CD4-positive, alpha-beta T cell (primary cell): ENCODE measurements around the gene MPO. TPM values are rescaled to one million over a fixed set of nuclear protein-coding genes. Genes with fewer than 3 reads are reported as not detected.

Experiments
- ATAC-seq: fragments of 200-7000 bp; cut with Tn5 transposase; one replicate; pipeline ENCODE4 v1.10.0; 2022; ENCODE audit warnings: mild to moderate bottlenecking; ENCODE audit not compliant: poor library complexity
- CTCF ChIA-PET: fragments of 350-600 bp; sonication (Branson Sonifier 250); formaldehyde crosslinking; loops from one replicate; lab custom pipeline; 2021; ENCODE audit warnings: antibody characterized with exemption, inconsistent platforms; lab: Charles Lee
- POLR2A ChIA-PET: fragments of 350-600 bp; sonication (Branson Sonifier 250); formaldehyde crosslinking; loops from one replicate; lab custom pipeline; 2021; ENCODE audit warnings: antibody characterized with exemption, inconsistent platforms; lab: Charles Lee
- DNase-seq, 14 experiments: peaks; one replicate each; pipeline ENCODE4 v3.0.0-alpha.2; 2013 to 2020; ENCODE audit warnings: mixed read lengths in 2 of 14
- H3K27ac ChIP-seq, 2 donors: one replicate each; pipeline versions ENCODE4 v1.5.1 to v1.7.0; 2013; ENCODE audit warnings: low read length in 2 of 2, low read depth in 1 of 2, mild to moderate bottlenecking in 1 of 2
- H3K27me3 ChIP-seq, 2 experiments: 1 replicate in 1 of 2; 2 replicates in 1 of 2; pipeline versions ENCODE4 v1.6.1 to v1.7.0; 2013; ENCODE audit warnings: low read length in 2 of 2, control low read depth in 1 of 2, mild to moderate bottlenecking in 1 of 2, moderate library complexity in 1 of 2; ENCODE audit not compliant: insufficient read depth in 2 of 2, control insufficient read depth in 1 of 2
- H3K36me3 ChIP-seq: one replicate; pipeline ENCODE4 v1.6.1; 2013; ENCODE audit warnings: low read length, control low read depth; ENCODE audit not compliant: insufficient read depth
- H3K4me1 ChIP-seq: one replicate; pipeline ENCODE4 v1.6.1; 2013; ENCODE audit warnings: low read length, control low read depth; ENCODE audit not compliant: insufficient read depth
- H3K4me3 ChIP-seq: one replicate; pipeline ENCODE4 v1.5.1; 2013; ENCODE audit warnings: mild to moderate bottlenecking, low read length, moderate library complexity
- H3K9me3 ChIP-seq, 2 experiments: 1 replicate in 1 of 2; 2 replicates in 1 of 2; pipeline versions ENCODE4 v1.6.1 to v1.7.0; 2013; ENCODE audit warnings: low read length in 2 of 2, mild to moderate bottlenecking in 2 of 2, control low read depth in 1 of 2, moderate library complexity in 1 of 2; ENCODE audit not compliant: control insufficient read depth in 1 of 2, insufficient read depth in 1 of 2
- H3K27ac Mint-ChIP-seq: one replicate; pipeline ENCODE4 v1.8.0; 2020; ENCODE audit warnings: mixed read lengths
- H3K27me3 Mint-ChIP-seq: one replicate; pipeline ENCODE4 v1.8.0; 2021; ENCODE audit warnings: mixed read lengths
- H3K36me3 Mint-ChIP-seq: one replicate; pipeline ENCODE4 v1.8.0; 2021; ENCODE audit warnings: low read depth, mixed read lengths
- H3K4me1 Mint-ChIP-seq: one replicate; pipeline ENCODE4 v1.8.0; 2021; ENCODE audit warnings: low read depth, mixed read lengths
- H3K4me3 Mint-ChIP-seq: one replicate; pipeline ENCODE4 v1.8.0; 2020; ENCODE audit warnings: mild to moderate bottlenecking, mixed read lengths
- H3K9me3 Mint-ChIP-seq: one replicate; pipeline ENCODE4 v1.8.0; 2020; ENCODE audit warnings: mixed read lengths
- CTCF ChIP-seq: fragments of 200-600 bp; IDR thresholded peaks from one replicate; pipeline ENCODE4 v1.8.0; 2022; ENCODE audit warnings: antibody characterized with exemption, mild to moderate bottlenecking
- intact Hi-C, 2 experiments: fragments of 100-400 bp; cut with DNase I in 1 of 2; cut with micrococcal nuclease in 1 of 2; formaldehyde crosslinking; loops; one replicate each; pipeline versions ENCODE4 v1.15.1 to v1.9.0; 2023 to 2025; cut with DNase I, micrococcal nuclease
- total RNA-seq, 174 experiments: library from RNA in 2 of 174; stranded (reverse) in 2 of 174; gene quantifications; one replicate each; pipeline ENCODE4 v1.2.3 and lab custom pipeline; 2021 to 2026

Gene MPO
- total RNA-seq, 2 experiments from 2014 or later = 0.77 TPM; not detected in 1

GRCh38 chr17:58318627-58319172 is 38.0 kb upstream of the MPO start:
- no peaks in the 10 kb centered on the region for H3K9me3 Mint-ChIP-seq
- intact Hi-C loops = loop anchor here (5.0 to 10.0 kb wide), 4 partner anchors 169 to 689 kb away; partner anchors contain the start of gene HSF5 (in 1 of the 2)
- peaks cover 7% of the 10 kb centered on the region for H3K4me1 Mint-ChIP-seq

GRCh38 chr17:58318065-58318481 is 37.3 kb upstream of the MPO start:
- DNase-seq = peak in 1 of 14 experiments; percentile 32

More at GRCh38 chr17:58318627-58319172, 38.0 kb upstream of the MPO start:
- ChIA-PET CTCF (interaction anchor here (2.0 to 6.3 kb wide), 3 partner anchors 11 to 99 kb away, joined by 39 to 211 read pairs (median 43); partner anchors contain the start of genes RNF43 and TSPOAP1), POLR2A (interaction anchor here (0.9 to 22.3 kb wide), 4 partner anchors 8 to 169 kb away, joined by 3 to 1359 read pairs (median 62); partner anchors contain the start of genes HSF5 and TSPOAP1)
- no peak for TF ChIP-seq CTCF
- Histone ChIP-seq H3K36me3 (peaks cover 9% of the 10 kb centered on the region), H3K4me1 (peaks cover 17% of the 10 kb centered on the region), H3K27ac (no peak overlapping the region), H3K9me3 (no peaks in the 10 kb centered on the region), H3K27me3 (no peaks in the 10 kb centered on the region), H3K4me3 (no peak overlapping the region)
- DNase-seq (peak in 1 of 14 experiments; percentile 22), ATAC-seq (no peak)
- Mint-ChIP-seq H3K36me3 (peaks cover 4% of the 10 kb centered on the region), H3K4me3 (no peak overlapping the region), H3K27ac (no peak overlapping the region), H3K27me3 (no peaks in the 10 kb centered on the region)

More at GRCh38 chr17:58318065-58318481, 37.3 kb upstream of the MPO start:
- ChIA-PET CTCF (interaction anchor here (0.6 to 6.3 kb wide), 23 partner anchors 8 to 1510 kb away, joined by 3 to 211 read pairs (median 8); partner anchors contain the start of genes HSF5, RNF43, SUPT4H1 and TSPOAP1), POLR2A (interaction anchor here (0.8 to 22.3 kb wide), 10 partner anchors 9 to 687 kb away, joined by 3 to 1359 read pairs (median 20); partner anchors contain the start of genes HSF5, RNF43, SUPT4H1 and TSPOAP1)
- H3K27ac Mint-ChIP-seq = peak overlapping the region; percentile 62
- H3K4me1 ChIP-seq = peaks cover 17% of the 10 kb centered on the region
- H3K27me3 Mint-ChIP-seq = no peaks in the 10 kb centered on the region
- no peak for TF ChIP-seq CTCF
- H3K9me3 ChIP-seq = no peaks in the 10 kb centered on the region
- H3K27me3 ChIP-seq = no peaks in the 10 kb centered on the region
- peaks cover 7% of the 10 kb centered on the region for H3K4me1 Mint-ChIP-seq
- no peaks in the 10 kb centered on the region for H3K9me3 Mint-ChIP-seq
- no peak for ATAC-seq
- intact Hi-C loops = loop anchor here (5.0 to 10.0 kb wide), 4 partner anchors 169 to 689 kb away; partner anchors contain the start of gene HSF5 (in 1 of the 2)
- H3K36me3 Mint-ChIP-seq = peaks cover 4% of the 10 kb centered on the region
- H3K36me3 ChIP-seq = peaks cover 9% of the 10 kb centered on the region
- H3K4me3 Mint-ChIP-seq = no peak overlapping the region
- peak overlapping the region; percentile 35 to 38 for H3K27ac ChIP-seq
- H3K4me3 ChIP-seq = no peak overlapping the region
